Uterus (tissue), 4 donors: ENCODE data around the gene TPI1. TPM values are rescaled to one million over a fixed set of nuclear protein-coding genes. Genes with fewer than 3 reads are reported as not detected.

Experiments
- DNase-seq, 2 donors: peaks; one replicate each; pipeline ENCODE4 v3.0.0-alpha.2; 2019 to 2020
- H3K27ac ChIP-seq, 2 donors: fragments of 200-600 bp; sonication (generic); 1 replicate in 1 of 2; 2 replicates in 1 of 2; pipeline ENCODE4 v1.5.1; 2016 to 2018
- H3K27me3 ChIP-seq, 2 donors: fragments of 200-600 bp; sonication (generic); one replicate each; pipeline ENCODE4 v1.5.1; 2018 to 2019; ENCODE audit warnings: control low read depth in 1 of 2
- H3K36me3 ChIP-seq, 2 donors: fragments of 200-600 bp; sonication (generic); one replicate each; pipeline ENCODE4 v1.5.1; 2019; ENCODE audit warnings: control low read depth in 1 of 2
- H3K4me1 ChIP-seq, 2 donors: fragments of 200-600 bp; sonication (generic); one replicate each; pipeline ENCODE4 v1.5.1; 2018 to 2019; ENCODE audit warnings: control low read depth in 1 of 2
- H3K4me3 ChIP-seq, 2 donors: fragments of 200-600 bp; sonication (generic); 1 replicate in 1 of 2; 2 replicates in 1 of 2; pipeline ENCODE4 v1.5.1; 2018 to 2019; ENCODE audit warnings: mild to moderate bottlenecking in 1 of 2
- H3K9me3 ChIP-seq, 2 donors: fragments of 200-600 bp; sonication (generic); one replicate each; pipeline ENCODE4 v1.5.1; 2019; ENCODE audit warnings: control low read depth in 1 of 2
- CTCF ChIP-seq, 4 experiments: fragments of 200-600 bp in 2 of 4; fragments of 450-650 bp in 2 of 4; sonication (generic) in 2 of 4; IDR thresholded peaks; one replicate each; pipeline ENCODE4 v1.5.1; 2016 to 2019; ENCODE audit warnings: antibody characterized with exemption in 4 of 4, mild to moderate bottlenecking in 2 of 4, moderate library complexity in 1 of 4
- POLR2A ChIP-seq, 2 donors: fragments of 450-650 bp; IDR thresholded peaks; one replicate each; pipeline ENCODE4 v1.6.1; 2016; ENCODE audit warnings: antibody characterized with exemption in 2 of 2, mild to moderate bottlenecking in 1 of 2, moderate library complexity in 1 of 2
- intact Hi-C: fragments of 100-400 bp; cut with DNase I; formaldehyde crosslinking; loops from one replicate; pipeline ENCODE4 v1.15.1; 2023; ENCODE audit warnings: low total_unique reads
- total RNA-seq, 4 donors: library from RNA; depleted of rRNA in 3 of 4; stranded (reverse); fragments of >200 nt in 3 of 4; gene quantifications; one replicate each; pipeline versions ENCODE4 v1.1.0 to v1.2.4, GENCODE V29; 2014 to 2023
- donor health status: DM: yes; HTN: yes; CAD: no.

Gene TPI1
- total RNA-seq, 4 donors from 2014 or later = 159 to 307 (median 240) TPM

DNA sequence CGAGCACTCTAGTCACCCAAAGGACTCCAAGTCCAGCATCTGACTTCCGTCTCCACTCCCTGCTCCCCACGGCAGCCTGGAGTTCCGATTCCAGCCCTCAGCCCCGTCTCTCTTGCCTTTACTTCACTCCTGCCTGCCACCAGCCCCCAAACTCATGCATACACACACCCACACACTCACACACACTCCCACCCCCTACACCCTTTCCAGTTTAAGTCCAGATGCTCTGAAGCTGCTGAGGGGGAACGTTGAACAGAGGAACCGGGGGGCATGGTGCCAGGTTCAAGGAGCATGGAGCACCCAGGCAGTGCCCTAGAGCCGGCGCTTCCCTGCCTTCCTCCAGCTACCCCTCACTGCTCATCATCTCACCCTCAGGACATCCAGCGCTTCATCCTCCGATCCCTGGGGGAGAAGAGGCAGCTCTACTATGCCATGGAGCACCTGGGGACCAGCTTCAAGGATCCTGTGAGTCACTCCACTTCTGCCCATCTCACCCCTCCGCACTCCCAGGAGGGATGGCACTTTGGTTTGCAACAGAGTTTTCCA, 35.8 kb upstream of the TPI1 start:
- no peak for DNase-seq
- no peak overlapping the region for H3K27ac ChIP-seq
- TF ChIP-seq POLR2A (IDR thresholded peaks at IDR 0.05) = no peak
- TF ChIP-seq CTCF (IDR thresholded peaks at IDR 0.05) = no peak
- no peaks in the 10 kb centered on the region for H3K9me3 ChIP-seq
- peaks cover 5 to 6% of the 10 kb centered on the region in 2 donors for H3K4me1 ChIP-seq
- no peak overlapping the region for H3K4me3 ChIP-seq
- no peaks in the 10 kb centered on the region for H3K27me3 ChIP-seq
- no peaks in the 10 kb centered on the region for H3K36me3 ChIP-seq
- intact Hi-C loops = no loop called here

GRCh38 chr12:6832125-6832524, 35.2 kb upstream of the TPI1 start:
- TF ChIP-seq POLR2A (IDR thresholded peaks at IDR 0.05) (no peak), CTCF (IDR thresholded peaks at IDR 0.05) (no peak)
- peaks cover 2 to 6% of the 10 kb centered on the region in 2 donors for H3K4me1 ChIP-seq
- peak overlapping the region in 1 of 2 donors; percentile 78 for H3K27ac ChIP-seq
- no peaks in the 10 kb centered on the region for H3K27me3 ChIP-seq
- DNase-seq = no peak
- no peaks in the 10 kb centered on the region for H3K36me3 ChIP-seq
- no peaks in the 10 kb centered on the region for H3K9me3 ChIP-seq
- intact Hi-C loops = no loop called here
- no peak overlapping the region for H3K4me3 ChIP-seq

GRCh38 chr12:6833189-6833890, 34.0 kb upstream of the TPI1 start:
- no peak for DNase-seq
- H3K27ac ChIP-seq = peak overlapping the region; percentile 59 to 78
- no peak overlapping the region for H3K4me3 ChIP-seq
- no peak for TF ChIP-seq POLR2A (IDR thresholded peaks at IDR 0.05)
- TF ChIP-seq CTCF (IDR thresholded peaks at IDR 0.05) = no peak
- H3K36me3 ChIP-seq = no peaks in the 10 kb centered on the region
- intact Hi-C loops = no loop called here
- peaks cover 0 to 6% of the 10 kb centered on the region in 2 donors for H3K4me1 ChIP-seq
- no peaks in the 10 kb centered on the region for H3K27me3 ChIP-seq
- H3K9me3 ChIP-seq = no peaks in the 10 kb centered on the region

DNA sequence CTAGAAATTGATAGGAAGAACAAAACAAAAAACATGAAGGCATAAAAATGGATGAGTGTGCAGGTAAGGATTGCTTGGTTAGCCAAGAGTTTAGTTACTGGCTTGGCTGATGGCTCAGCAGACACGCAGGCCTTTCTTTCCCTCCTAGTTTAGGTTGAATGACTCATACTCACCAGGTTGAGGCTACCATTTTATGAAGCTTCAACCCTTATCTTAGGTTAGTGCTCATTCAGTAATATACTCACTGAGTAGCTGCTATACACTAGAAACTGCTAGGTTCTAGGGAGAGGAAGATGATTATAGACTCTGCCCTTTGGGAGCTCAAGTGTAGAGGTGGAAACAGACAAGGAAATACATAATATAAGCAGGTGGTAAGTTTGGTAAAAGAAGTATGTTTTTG, 33.1 kb upstream of the TPI1 start:
- H3K9me3 ChIP-seq = no peaks in the 10 kb centered on the region
- DNase-seq = no peak
- no peak overlapping the region for H3K27ac ChIP-seq
- no peak overlapping the region for H3K4me3 ChIP-seq
- intact Hi-C loops = no loop called here
- TF ChIP-seq CTCF (IDR thresholded peaks at IDR 0.05) (no peak), POLR2A (IDR thresholded peaks at IDR 0.05) (no peak)
- H3K27me3 ChIP-seq = no peaks in the 10 kb centered on the region
- H3K4me1 ChIP-seq = peaks cover 0 to 6% of the 10 kb centered on the region in 2 donors
- H3K36me3 ChIP-seq = no peaks in the 10 kb centered on the region

GRCh38 chr12:6834873-6835272, 32.5 kb upstream of the TPI1 start:
- H3K27me3 ChIP-seq = no peaks in the 10 kb centered on the region
- intact Hi-C loops = no loop called here
- TF ChIP-seq CTCF (IDR thresholded peaks at IDR 0.05) (no peak), POLR2A (IDR thresholded peaks at IDR 0.05) (no peak)
- no peaks in the 10 kb centered on the region for H3K9me3 ChIP-seq
- no peak for DNase-seq
- H3K27ac ChIP-seq = no peak overlapping the region
- H3K4me3 ChIP-seq = no peak overlapping the region
- H3K36me3 ChIP-seq = no peaks in the 10 kb centered on the region
- peaks cover 0 to 6% of the 10 kb centered on the region in 2 donors for H3K4me1 ChIP-seq
